Erythroblast (primary cell): ENCODE data around the gene WWP2.

Experiments
- GATA1 ChIP-seq: IDR thresholded peaks from 2 replicates; pipeline ENCODE4 v1.6.1; 2011; ENCODE audit warnings: low read depth, mild to moderate bottlenecking, control low read depth, low read length, moderate library complexity
- POLR2A ChIP-seq: IDR thresholded peaks from 2 replicates; pipeline ENCODE4 v1.6.1; 2011; ENCODE audit warnings: mild to moderate bottlenecking, low read length

- TF ChIP-seq POLR2A (no peak), GATA1 (no peak)
These were observed 61.9 kb downstream of the WWP2 start for GRCh38 chr16:69823831-69824563.
